SK-MEL-5 (cell line): ENCODE results near the gene ERGIC1. TPM values are rescaled to one million over a fixed set of nuclear protein-coding genes. Genes with fewer than 3 reads are reported as not detected.
"Not testable (repeated sequence)": the region's sequence is repeated elsewhere in the genome, so short reads cannot be mapped to it uniquely, and the experiment has no call there.

Source experiments
- DNase-seq: peaks from one replicate; pipeline ENCODE4 v3.0.0-alpha.2; 2016; ENCODE audit warnings: low read depth, low spot score
- in situ Hi-C: cut with HindIII; loops from 2 replicates; pipeline ENCODE4 v1.10.0; 2016; ENCODE audit warnings: low sequenced_read_pairs, high pct_unique_total_duplicates, low pct_unique_long_range_greater_than_20kb
- total RNA-seq: library from RNA; depleted of rRNA; stranded (reverse); fragments of >200 nt; shearing (Covaris generic); gene quantifications from 2 replicates; pipeline ENCODE4 v1.2.3, GENCODE V29; 2014

Gene ERGIC1
- total RNA-seq, 1 experiment from 2014 or later = 91.3 TPM

- no peak for DNase-seq
- in situ Hi-C loops = no loop called here
Observed at GRCh38 chr5:172854971-172855370, 20.9 kb downstream of the ERGIC1 start.

DNA sequence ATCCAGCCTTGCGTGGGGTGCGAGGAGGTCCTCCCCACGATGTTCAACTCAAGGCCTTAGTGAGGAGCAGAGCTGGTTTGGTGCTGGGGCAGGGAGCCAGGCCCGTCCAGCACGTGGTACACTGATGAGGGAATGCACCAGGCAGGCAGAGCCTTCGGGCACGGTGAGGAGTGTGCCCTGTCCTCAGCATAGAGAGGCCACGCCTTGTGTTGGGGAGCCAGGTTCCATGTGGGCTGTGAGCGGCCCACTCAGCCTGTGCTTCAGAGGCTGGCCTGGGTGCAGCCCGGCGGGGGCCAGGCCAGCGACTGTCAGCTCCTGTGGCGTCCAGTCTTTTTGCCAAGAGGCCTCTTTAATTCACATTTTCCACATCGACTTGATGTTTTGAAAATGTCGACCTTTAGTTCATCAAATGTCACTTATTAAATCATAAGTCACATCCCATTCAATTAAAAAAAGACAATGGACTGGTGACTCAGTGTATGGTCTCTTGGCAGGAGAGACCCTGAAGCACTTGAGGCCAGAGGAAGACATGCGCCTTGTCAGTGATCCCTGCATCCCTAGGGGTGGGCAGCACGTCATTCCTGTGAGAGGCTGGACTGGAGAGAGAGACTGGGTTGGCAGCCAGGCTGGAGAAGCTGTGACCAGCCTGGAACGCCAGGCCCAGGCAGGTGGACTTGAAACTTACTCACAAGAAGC, 21.7 kb downstream of the ERGIC1 start:
- DNase-seq = no peak
- in situ Hi-C loops = no loop called here

DNA sequence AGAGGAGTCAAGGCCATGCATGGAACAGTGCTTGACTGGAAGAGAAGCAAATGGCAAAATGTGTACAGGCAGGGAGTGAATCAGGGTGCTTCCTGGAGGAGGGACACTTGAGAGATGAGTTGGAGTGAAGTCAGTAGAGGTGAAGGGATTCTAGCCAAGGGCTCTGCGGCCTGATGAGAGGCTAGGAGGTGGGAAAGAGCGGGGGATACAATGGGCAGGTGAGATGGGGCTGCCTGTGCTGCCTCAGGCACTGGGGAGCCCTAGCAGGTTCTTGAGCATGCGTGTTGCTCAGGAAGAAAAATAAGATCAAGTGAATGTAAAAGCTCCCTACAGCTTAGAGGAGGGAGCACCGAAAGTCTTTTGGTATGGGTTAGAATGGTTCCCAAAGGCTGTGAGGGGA, 22.3 kb downstream of the ERGIC1 start:
- DNase-seq = no peak
- in situ Hi-C loops = no loop called here

DNA sequence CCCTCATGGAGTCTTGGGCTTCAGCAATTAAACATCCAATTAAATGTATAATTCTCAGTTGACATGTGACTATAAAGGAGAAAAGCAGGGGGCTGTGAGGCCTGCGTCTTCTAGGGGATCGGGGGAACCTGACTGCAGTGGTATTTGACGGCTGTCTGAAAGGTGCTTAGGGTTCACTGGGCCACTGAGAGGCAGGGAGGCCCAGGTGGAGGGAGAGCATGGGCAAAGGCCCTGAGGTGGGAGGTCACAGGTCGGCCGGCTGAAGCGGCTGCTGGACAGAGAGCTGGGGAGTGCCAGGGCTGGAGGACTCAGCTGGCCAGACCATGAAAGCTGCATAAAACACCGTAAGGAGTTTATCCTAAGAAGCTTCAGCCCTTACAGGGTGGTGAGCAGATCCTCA, 23.9 kb downstream of the ERGIC1 start:
- in situ Hi-C loops = no loop called here
- DNase-seq = no peak

GRCh38 chr5:172858511-172858989, 24.5 kb downstream of the ERGIC1 start:
- in situ Hi-C loops = no loop called here
- DNase-seq = no peak

DNA sequence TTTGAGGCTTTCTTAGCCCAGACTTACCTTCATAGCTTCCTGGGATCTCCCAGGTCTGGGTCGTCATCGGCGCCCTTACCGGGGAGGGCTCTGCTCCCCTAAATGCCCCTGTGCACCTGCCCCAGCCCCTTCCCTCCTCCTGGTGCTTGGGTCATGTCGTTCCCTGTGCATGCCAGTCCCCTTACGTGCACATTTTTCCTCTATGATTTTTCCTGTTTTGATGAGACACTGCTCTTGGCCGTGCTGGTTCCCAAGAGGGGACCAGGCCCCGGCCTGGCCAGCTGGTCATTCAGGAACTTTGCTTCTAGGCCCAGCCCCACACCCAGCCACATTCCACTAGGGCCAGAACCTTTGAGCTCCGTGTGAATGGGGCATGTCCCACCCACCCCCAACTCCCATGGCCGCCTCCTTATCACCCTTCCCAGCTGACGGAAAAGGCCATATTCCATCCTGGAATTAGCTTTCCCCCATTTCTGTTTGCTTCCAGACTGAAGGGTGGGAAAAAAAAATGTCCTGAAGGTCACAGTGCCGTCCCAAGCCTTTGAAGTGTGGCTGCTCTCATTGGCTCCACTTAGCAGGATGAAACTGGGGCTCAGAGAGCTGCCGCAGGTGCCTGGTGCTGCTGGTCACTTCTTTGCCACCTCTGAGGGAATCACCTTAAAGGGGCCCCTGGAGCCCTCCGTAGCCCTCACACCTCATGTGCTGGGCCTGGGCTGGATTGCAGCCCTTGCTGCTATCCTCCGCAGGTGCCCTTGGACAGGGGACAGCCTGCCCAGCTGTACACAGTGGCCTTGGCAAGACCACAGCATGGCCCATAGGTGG, 25.1 kb downstream of the ERGIC1 start:
- in situ Hi-C loops = no loop called here
- no peak for DNase-seq

GRCh38 chr5:172859966-172860365, 25.9 kb downstream of the ERGIC1 start:
- no peak for DNase-seq
- in situ Hi-C loops = no loop called here

- in situ Hi-C loops = no loop called here
- no peak for DNase-seq
Observed at GRCh38 chr5:172860520-172861443, 26.7 kb downstream of the ERGIC1 start.

DNA sequence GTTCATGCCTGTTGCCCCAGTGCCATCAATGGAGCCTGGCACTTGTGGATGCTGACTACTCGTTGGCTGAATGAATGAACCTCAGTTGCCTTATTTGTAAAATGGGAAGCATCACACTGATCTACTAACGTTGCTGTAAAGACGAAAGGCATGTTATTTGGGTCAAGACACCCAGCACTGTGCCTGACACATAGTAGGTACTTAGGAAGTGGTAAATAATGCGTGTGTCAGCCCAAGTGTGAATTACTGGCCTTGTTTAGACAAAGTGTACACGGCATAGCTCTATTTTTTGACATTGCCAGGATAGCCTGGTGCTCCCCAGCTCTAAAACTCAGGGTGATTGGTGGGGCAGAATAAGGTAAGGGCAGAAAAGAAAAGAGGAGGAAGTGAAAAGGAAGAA, 27.4 kb downstream of the ERGIC1 start:
- in situ Hi-C loops = no loop called here
- no peak for DNase-seq

GRCh38 chr5:172862165-172862801, 28.2 kb downstream of the ERGIC1 start:
- no peak for DNase-seq
- in situ Hi-C loops = no loop called here

- DNase-seq, in situ Hi-C loops: not testable (repeated sequence)
Observed at GRCh38 chr5:172864171-172864570, 30.1 kb downstream of the ERGIC1 start.

- in situ Hi-C loops = no loop called here
- DNase-seq = no peak
Observed at GRCh38 chr5:172864747-172865146, 30.7 kb downstream of the ERGIC1 start.

GRCh38 chr5:172866378-172866777, 32.3 kb downstream of the ERGIC1 start:
- in situ Hi-C loops = no loop called here
- DNase-seq = no peak

DNA sequence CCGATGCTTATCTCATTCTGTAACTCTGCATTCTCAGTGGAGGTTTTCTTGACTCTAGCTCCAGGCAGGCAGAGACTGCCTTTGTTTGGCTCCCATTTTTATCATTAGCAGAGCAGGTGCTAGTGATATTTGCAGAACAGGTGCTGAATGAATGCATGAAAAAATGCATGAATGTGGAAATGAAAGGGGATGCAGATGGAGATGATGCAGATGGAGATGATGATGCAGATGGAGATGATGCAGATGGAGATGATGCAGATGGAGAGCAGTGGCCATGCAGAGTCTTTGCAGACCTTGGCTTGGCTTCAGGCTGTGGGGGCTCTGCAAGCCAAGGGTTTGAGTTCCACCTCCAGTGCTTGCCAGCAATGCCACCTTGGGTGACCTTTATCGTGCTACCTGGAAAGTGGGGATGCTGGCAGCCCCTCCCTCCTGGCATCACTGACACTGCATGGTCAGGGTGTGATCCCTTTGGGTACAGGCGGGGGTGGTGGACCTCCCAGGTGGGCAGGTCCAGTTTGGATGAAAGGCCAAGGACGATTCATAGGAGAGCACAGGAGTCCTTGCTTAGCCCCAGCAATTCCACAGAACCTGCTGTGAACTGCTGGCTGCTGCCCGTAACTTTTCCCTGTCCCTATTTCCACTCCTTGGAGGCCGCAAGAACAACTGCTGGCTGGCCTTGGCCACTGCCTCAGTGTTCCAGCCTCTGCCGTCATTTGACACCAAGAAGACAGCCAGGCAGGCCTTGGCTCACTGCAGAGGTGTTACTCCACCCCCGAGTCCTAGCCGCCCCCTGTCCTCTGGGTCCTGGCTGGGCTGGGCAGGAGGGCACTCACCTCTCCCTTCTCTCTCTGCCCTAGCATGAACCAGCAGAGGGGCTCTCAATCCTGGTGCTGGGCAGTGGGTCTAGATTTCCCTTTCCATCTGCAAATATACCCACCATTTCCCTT, 33.0 kb downstream of the ERGIC1 start:
- in situ Hi-C loops = no loop called here

DNA sequence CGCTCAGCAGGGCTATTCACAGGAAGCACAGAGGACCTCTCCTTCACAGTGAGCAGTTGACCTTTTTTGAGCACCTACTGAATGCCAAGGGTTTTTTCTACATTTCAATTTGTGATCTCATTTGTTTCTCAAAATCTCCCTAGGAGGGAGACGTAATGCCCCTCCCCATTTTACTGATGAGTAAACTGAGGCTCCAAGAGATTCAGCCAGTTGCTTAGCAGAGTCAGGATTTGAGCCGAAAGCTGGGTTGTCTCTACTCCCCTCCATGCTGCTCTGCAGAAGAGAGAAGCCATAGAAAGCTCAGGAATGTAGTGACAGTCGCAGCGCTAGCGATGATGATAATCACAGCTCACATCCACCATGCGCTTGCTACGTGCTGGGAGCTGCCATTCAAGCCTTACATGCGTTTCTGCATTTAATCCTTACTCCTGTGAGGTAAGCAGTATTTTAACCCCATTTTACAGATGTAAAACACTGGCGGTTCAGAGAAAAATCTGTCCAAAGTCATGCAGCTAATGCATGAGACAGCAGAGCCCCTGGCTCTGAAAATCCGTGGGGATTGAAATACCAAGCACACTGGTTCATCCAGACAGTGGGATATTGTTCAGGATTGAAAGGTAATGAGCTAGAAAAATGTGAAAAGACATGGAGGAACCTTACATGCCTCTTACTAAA, 33.8 kb downstream of the ERGIC1 start:
- in situ Hi-C loops = no loop called here
- DNase-seq = no peak

More for the DNA sequence above, 33.0 kb downstream of the ERGIC1 start:
- no peak for DNase-seq

DNA sequence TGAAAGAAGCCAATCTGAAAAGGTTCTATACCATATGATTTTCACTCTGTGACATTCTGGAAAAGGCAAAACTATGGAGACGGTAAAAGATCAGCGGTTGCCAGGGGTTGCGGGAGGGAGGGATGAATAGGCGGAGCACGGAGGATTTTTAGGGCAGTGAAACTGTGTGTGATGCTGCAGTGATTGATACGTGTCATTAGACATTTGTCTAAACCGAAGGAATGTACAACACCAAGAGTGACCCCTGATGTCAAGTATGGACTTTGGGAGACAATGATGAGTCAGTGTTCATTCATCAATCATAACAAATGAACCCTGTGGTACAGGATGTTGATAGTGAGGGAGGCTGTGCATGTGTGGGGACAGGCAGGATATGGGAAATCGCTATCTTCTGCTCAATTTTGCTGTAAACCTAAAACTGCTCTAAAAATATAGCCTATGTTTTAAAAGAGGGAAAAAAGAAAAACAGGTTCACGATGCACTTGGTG, 34.4 kb downstream of the ERGIC1 start:
- in situ Hi-C loops = no loop called here
- DNase-seq = no peak
